ENCODE results near the gene PHACTR3. TPM values are rescaled to one million over a fixed set of nuclear protein-coding genes. Genes with fewer than 3 reads are reported as not detected.

The PHACTR3 gene
- total and polyA plus RNA-seq, 2 donors (not counting 3 experiments of a cell fraction or from before 2014, with no cell fraction given), result not detected

DNA sequence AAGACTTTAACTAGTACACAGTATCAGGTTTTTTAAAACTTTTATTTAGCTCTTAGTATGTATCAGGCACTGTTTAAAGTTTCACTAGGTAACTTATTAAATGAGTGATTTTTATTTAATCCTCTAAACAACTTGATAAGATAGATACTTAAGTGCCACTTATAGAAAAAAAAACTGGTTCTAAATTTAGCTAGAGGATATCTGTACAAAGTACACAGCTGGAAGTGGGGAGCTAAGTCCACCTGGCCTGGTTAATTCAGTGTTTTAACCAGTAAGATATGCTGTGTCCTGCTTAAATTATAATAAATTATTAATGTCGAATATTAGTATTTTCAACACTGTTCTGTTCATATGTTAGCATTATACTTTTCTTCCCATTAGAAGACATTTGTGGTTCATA, 291.6 kb downstream of the PHACTR3 start:
- H2AFZ ChIP-seq (ENCODE audit: low read depth, low read length), result no peak overlapping the region
- dilution Hi-C loops (cut with MboI; ENCODE audit: extremely low pct_ligation_motif_present, low sequenced_read_pairs), result no loop called here
- H3K27ac ChIP-seq (ENCODE audit: insufficient read depth, low read depth, low read length), result no peak overlapping the region
- FAIRE-seq, result no peak
- intact Hi-C loops (cut with micrococcal nuclease), result no loop called here
- no TSS peak for BruUV-seq (replicated peaks)
- POLR2A ChIA-PET, result no interaction called here
- no peaks in the 10 kb centered on the region for H3K4me1 ChIP-seq (ENCODE audit: control insufficient read depth, extremely low read depth, insufficient read depth, low read length)
- H3K79me2 ChIP-seq (ENCODE audit: control insufficient read depth, insufficient read depth, low read length), result no peaks in the 10 kb centered on the region
- H3K9me1 ChIP-seq (replicated peaks; ENCODE audit: control insufficient read depth, extremely low read depth, insufficient read depth, low read length), result no peaks in the 10 kb centered on the region
- no peaks in the 10 kb centered on the region for H4K20me1 ChIP-seq (replicated peaks; ENCODE audit: control insufficient read depth, extremely low read depth, insufficient read depth, low read length)
- no peaks in the 10 kb centered on the region for H3K9me3 ChIP-seq (replicated peaks; ENCODE audit: control insufficient read depth, insufficient read depth, low read length)
- DNase-seq (ENCODE audit: low read depth, low spot score), result no peak
- H3K9ac ChIP-seq (replicated peaks; ENCODE audit: extremely low read depth, insufficient read depth, low read length), result no peak overlapping the region
- CTCF ChIA-PET, result no interaction called here
- no peak overlapping the region for H3K4me2 ChIP-seq (ENCODE audit: insufficient read depth, low read length)
- no peak overlapping the region for H3K4me3 ChIP-seq (replicated peaks in 1 of 3; ENCODE audit: insufficient read depth in 1 of 3, low read depth in 1 of 3, low read length in 3 of 3)
- no peaks in the 10 kb centered on the region for H3K36me3 ChIP-seq (ENCODE audit: control insufficient read depth in 2 of 2, extremely low read depth in 1 of 2, insufficient read depth in 2 of 2, low read length in 2 of 2)
- H3K27me3 ChIP-seq (ENCODE audit: control insufficient read depth in 2 of 2, insufficient read depth in 2 of 2, low read length in 2 of 2), result no peaks in the 10 kb centered on the region
- TF ChIP-seq EZH2 (IDR thresholded peaks at IDR 0.05; ENCODE audit: borderline replicate concordance, low read depth, low read length, severe bottlenecking) (no peak), POLR2AphosphoS5 (IDR thresholded peaks at IDR 0.05; ENCODE audit: insufficient read depth, low read depth, low read length) (no peak), JUN (IDR thresholded peaks at IDR 0.05; ENCODE audit: borderline replicate concordance, insufficient read depth, insufficient read length, low read depth) (no peak), MYC (IDR thresholded peaks at IDR 0.05; ENCODE audit: low read depth, low read length) (no peak), GATA2 (IDR thresholded peaks at IDR 0.05; ENCODE audit: insufficient read depth, insufficient read length, low read depth, low read length) (no peak), FOS (IDR thresholded peaks at IDR 0.05; ENCODE audit: borderline replicate concordance, insufficient read depth, low read length) (no peak), POLR2A (IDR thresholded peaks at IDR 0.05; ENCODE audit: low read depth, low read length) (no peak)
- TF ChIP-seq, protein P1, sequence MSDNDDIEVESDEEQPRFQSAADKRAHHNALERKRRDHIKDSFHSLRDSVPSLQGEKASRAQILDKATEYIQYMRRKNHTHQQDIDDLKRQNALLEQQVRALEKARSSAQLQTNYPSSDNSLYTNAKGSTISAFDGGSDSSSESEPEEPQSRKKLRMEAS (IDR thresholded peaks at IDR 0.05; ENCODE audit: insufficient read depth, insufficient read length), result no peak
- TF ChIP-seq, protein P2, sequence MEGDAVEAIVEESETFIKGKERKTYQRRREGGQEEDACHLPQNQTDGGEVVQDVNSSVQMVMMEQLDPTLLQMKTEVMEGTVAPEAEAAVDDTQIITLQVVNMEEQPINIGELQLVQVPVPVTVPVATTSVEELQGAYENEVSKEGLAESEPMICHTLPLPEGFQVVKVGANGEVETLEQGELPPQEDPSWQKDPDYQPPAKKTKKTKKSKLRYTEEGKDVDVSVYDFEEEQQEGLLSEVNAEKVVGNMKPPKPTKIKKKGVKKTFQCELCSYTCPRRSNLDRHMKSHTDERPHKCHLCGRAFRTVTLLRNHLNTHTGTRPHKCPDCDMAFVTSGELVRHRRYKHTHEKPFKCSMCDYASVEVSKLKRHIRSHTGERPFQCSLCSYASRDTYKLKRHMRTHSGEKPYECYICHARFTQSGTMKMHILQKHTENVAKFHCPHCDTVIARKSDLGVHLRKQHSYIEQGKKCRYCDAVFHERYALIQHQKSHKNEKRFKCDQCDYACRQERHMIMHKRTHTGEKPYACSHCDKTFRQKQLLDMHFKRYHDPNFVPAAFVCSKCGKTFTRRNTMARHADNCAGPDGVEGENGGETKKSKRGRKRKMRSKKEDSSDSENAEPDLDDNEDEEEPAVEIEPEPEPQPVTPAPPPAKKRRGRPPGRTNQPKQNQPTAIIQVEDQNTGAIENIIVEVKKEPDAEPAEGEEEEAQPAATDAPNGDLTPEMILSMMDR (IDR thresholded peaks at IDR 0.05; ENCODE audit: extremely low read depth in 1 of 2, insufficient read depth in 1 of 2, low read depth in 1 of 2, low read length in 2 of 2), result no peak

Small RNA genes lying within 50 kb of the gene (small RNA-seq; reads per million reads assigned to genes)
- not detected for gene RNU7-141P (ENCODE audit: insufficient read depth, insufficient read length, low read depth, low replicate concordance)
